Upper lobe of left lung (tissue), 4 donors: Measurements from ENCODE around the gene LIX1.

Experiments
- EP300 ChIP-seq, 4 donors: sonication (generic); formaldehyde crosslinking; IDR thresholded peaks; one replicate each; pipeline ENCODE4 v1.5.1; 2017; ENCODE audit warnings: antibody characterized with exemption in 4 of 4, control low read depth in 2 of 4
- POLR2A ChIP-seq, 4 donors: fragments of 450-650 bp; IDR thresholded peaks; one replicate each; pipeline ENCODE4 v1.5.1; 2016 to 2017; ENCODE audit warnings: antibody characterized with exemption in 4 of 4, mild to moderate bottlenecking in 2 of 4
- POLR2AphosphoS5 ChIP-seq, 2 donors: sonication (generic); formaldehyde crosslinking; IDR thresholded peaks; one replicate each; pipeline ENCODE4 v1.5.1; 2017; ENCODE audit warnings: antibody characterized with exemption in 2 of 2
- TF ChIP-seq, protein P1 (sequence below), 6 experiments: fragments of 450-650 bp in 4 of 6; fragments of 200-600 bp in 2 of 6; sonication (generic) in 2 of 6; IDR thresholded peaks; one replicate each; pipeline ENCODE4 v1.5.1; 2016 to 2019; ENCODE audit warnings: antibody characterized with exemption in 6 of 6

DNA sequence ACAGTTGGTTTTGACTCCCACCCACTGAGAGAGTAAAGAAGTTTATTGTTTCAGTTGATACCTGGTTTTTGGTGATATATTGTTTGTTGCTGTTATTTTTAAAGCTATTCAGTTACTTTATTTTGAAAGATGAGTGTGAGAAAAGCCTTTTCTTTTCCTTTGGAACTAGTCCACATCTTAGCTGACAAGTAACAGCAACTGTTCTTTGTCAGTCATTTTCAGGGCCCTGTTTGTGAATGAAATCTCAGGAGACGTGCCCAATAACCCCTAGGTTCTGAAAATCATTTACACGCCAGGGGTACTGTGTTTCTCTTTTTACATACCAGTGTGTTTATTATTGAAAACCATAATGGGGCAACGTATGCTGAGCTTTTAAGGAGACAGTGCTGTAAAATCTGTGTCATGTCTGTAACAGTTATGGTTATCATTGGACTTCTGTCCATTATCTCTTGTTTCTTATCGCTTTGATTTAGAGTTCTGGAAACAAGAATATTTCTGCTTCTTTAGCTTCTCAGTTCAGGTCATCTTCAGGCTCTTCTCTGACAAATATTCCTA is 75.0 kb downstream of the LIX1 start:
- TF ChIP-seq, protein P1, sequence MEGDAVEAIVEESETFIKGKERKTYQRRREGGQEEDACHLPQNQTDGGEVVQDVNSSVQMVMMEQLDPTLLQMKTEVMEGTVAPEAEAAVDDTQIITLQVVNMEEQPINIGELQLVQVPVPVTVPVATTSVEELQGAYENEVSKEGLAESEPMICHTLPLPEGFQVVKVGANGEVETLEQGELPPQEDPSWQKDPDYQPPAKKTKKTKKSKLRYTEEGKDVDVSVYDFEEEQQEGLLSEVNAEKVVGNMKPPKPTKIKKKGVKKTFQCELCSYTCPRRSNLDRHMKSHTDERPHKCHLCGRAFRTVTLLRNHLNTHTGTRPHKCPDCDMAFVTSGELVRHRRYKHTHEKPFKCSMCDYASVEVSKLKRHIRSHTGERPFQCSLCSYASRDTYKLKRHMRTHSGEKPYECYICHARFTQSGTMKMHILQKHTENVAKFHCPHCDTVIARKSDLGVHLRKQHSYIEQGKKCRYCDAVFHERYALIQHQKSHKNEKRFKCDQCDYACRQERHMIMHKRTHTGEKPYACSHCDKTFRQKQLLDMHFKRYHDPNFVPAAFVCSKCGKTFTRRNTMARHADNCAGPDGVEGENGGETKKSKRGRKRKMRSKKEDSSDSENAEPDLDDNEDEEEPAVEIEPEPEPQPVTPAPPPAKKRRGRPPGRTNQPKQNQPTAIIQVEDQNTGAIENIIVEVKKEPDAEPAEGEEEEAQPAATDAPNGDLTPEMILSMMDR (IDR thresholded peaks at IDR 0.05): no peak
- no peak for TF ChIP-seq POLR2A (IDR thresholded peaks at IDR 0.05)
- no peak for TF ChIP-seq EP300 (IDR thresholded peaks at IDR 0.05)
- no peak for TF ChIP-seq POLR2AphosphoS5 (IDR thresholded peaks at IDR 0.05)
